ENCODE data around the gene CRLF1. TPM values are rescaled to one million over a fixed set of nuclear protein-coding genes. Genes with fewer than 3 reads are reported as not detected.

The CRLF1 gene
- total RNA-seq, 1 experiment from 2014 or later = 0.46 TPM

GRCh38 chr19:18617562-18617961, 11.0 kb upstream of the CRLF1 start:
- H3K27ac ChIP-seq = no peak overlapping the region
- TF ChIP-seq CTCF (conservative IDR thresholded peaks at IDR 0.05) (no peak), EZH2 (IDR thresholded peaks at IDR 0.05; ENCODE audit: low read depth) (no peak)
- H3K4me3 ChIP-seq = no peak overlapping the region
- POLR2A ChIA-PET (ENCODE audit: unreplicated experiment) = no interaction called here
- intact Hi-C loops (cut with micrococcal nuclease; ENCODE audit: unreplicated experiment) = no loop called here
- no peaks in the 10 kb centered on the region for H3K4me1 ChIP-seq (replicated peaks; ENCODE audit: insufficient read depth)
- no peaks in the 10 kb centered on the region for H4K20me1 ChIP-seq (ENCODE audit: insufficient read depth)
- no peaks in the 10 kb centered on the region for H3K9me2 ChIP-seq (ENCODE audit: insufficient read depth)
- no peak overlapping the region for H3K4me2 ChIP-seq
- no peaks in the 10 kb centered on the region for H3K9me3 ChIP-seq (ENCODE audit: insufficient read depth, low read depth)
- no peaks in the 10 kb centered on the region for H3K36me3 ChIP-seq (ENCODE audit: low read depth)
- CTCF ChIA-PET = no interaction called here
- peaks cover 39% of the 10 kb centered on the region for H3K27me3 ChIP-seq (ENCODE audit: insufficient read depth, low read depth)
- no peaks in the 10 kb centered on the region for H3K79me2 ChIP-seq (ENCODE audit: low read depth)
- H3F3A ChIP-seq (ENCODE audit: insufficient read depth, low read depth) = peaks cover 4% of the 10 kb centered on the region; the same call in 1 of the 2 replicates
- no TSS peak for BruUV-seq (replicated peaks)
- no peak for DNase-seq
- H2AFZ ChIP-seq = no peak overlapping the region

- Histone ChIP-seq H3F3A (ENCODE audit: insufficient read depth, low read depth) (peaks cover 3% of the 10 kb centered on the region; the same call in 1 of the 2 replicates), H3K79me2 (ENCODE audit: low read depth) (no peaks in the 10 kb centered on the region), H3K27ac (no peak overlapping the region), H3K4me3 (no peak overlapping the region), H4K20me1 (ENCODE audit: insufficient read depth) (no peaks in the 10 kb centered on the region), H3K4me2 (no peak overlapping the region), H2AFZ (no peak overlapping the region), H3K4me1 (replicated peaks; ENCODE audit: insufficient read depth) (peaks cover 4% of the 10 kb centered on the region), H3K27me3 (ENCODE audit: insufficient read depth, low read depth) (peaks cover 53% of the 10 kb centered on the region), H3K9me3 (ENCODE audit: insufficient read depth, low read depth) (no peaks in the 10 kb centered on the region), H3K36me3 (ENCODE audit: low read depth) (no peaks in the 10 kb centered on the region), H3K9me2 (ENCODE audit: insufficient read depth) (no peaks in the 10 kb centered on the region)
- BruUV-seq (replicated peaks) = no TSS peak
- CTCF ChIA-PET = no interaction called here
- intact Hi-C loops (cut with micrococcal nuclease; ENCODE audit: unreplicated experiment) = no loop called here
- no peak for DNase-seq
- TF ChIP-seq CTCF (conservative IDR thresholded peaks at IDR 0.05) (no peak), EZH2 (IDR thresholded peaks at IDR 0.05; ENCODE audit: low read depth) (no peak)
- POLR2A ChIA-PET (ENCODE audit: unreplicated experiment) = no interaction called here
These were observed 9.4 kb upstream of the CRLF1 start for GRCh38 chr19:18616023-18616422.

- Histone ChIP-seq H3K9me3 (ENCODE audit: insufficient read depth, low read depth) (no peaks in the 10 kb centered on the region), H3K27me3 (ENCODE audit: insufficient read depth, low read depth) (peaks cover 76% of the 10 kb centered on the region), H2AFZ (no peak overlapping the region), H3K4me1 (replicated peaks; ENCODE audit: insufficient read depth) (peaks cover 18% of the 10 kb centered on the region), H3K4me2 (no peak overlapping the region), H3K27ac (no peak overlapping the region), H3K4me3 (no peak overlapping the region), H3F3A (ENCODE audit: insufficient read depth, low read depth) (peaks cover 20% of the 10 kb centered on the region; the same call in 1 of the 2 replicates), H3K9me2 (ENCODE audit: insufficient read depth) (no peaks in the 10 kb centered on the region), H3K79me2 (ENCODE audit: low read depth) (no peaks in the 10 kb centered on the region), H4K20me1 (ENCODE audit: insufficient read depth) (no peaks in the 10 kb centered on the region), H3K36me3 (ENCODE audit: low read depth) (no peaks in the 10 kb centered on the region)
- no TSS peak for BruUV-seq (replicated peaks)
- ChIA-PET POLR2A (ENCODE audit: unreplicated experiment) (no interaction called here), CTCF (interaction anchor here (0.5 kb wide), 1 partner anchor 262 kb away, joined by 3 read pairs; no protein-coding TSS in a partner anchor)
- TF ChIP-seq CTCF (conservative IDR thresholded peaks at IDR 0.05) = no peak
- TF ChIP-seq EZH2 (IDR thresholded peaks at IDR 0.05; ENCODE audit: low read depth) = no peak
- intact Hi-C loops (cut with micrococcal nuclease; ENCODE audit: unreplicated experiment) = no loop called here
- DNase-seq = no peak
These were observed 7.1 kb upstream of the CRLF1 start for GRCh38 chr19:18613589-18614234.

Measured in PC-9 (cell line).